ENCODE results near the gene LRMDA.

LRMDA gene

DNA sequence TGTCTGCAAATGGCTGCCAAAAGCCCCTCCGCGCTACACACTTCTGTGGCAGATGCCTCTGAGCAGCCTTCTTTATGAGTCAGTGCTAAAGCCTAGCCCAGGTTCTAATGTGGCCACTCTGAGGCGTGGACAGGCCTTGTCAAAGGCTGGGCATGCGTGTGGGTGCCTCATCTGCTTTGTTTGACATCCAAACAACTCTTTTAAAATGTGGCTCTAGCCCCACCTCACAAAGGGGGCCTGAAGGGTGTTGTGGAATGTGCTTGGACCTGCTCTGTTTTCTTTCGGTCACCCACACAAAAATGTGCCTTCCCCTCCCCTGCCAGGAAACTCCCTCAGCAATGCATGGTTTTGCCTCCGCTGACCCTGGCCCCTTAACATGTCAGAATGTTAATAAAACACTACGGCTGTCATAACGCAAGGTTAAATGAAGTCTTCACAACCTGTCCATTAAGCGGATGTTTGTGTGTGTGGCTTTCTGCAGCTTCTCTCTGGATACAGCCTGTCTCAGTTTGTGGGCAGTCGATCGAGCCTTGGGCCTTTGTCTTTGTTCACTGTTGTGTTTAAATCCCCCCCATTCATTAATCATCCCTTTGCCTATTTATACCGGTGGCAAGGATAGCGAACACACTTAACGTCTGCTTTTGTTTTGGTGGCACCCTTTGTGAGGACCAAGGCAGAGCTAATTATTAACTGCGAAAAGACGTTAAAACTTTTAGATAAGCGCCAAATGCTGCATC is 718.9 kb downstream of the LRMDA start:
- no peak for DNase-seq

DNA sequence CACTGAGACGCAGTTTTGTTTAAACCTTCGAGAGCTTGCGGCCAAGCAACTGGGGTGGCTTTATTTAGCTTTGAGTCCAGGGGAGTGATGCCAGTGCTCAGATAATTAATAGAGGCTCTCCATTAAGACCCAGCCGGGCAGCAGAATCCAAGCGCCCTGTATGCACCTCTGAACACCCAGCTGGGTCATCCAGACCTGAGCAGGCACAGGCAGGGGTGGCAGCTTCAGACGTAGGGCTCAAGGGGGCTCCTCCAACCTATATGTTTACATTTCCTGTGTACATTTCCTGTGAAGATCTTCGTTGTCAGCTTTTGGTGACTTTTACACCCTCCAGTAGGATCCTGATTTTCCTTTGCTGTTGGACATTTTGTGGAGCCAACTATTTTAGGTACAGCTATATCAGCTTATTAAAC is 719.5 kb downstream of the LRMDA start:
- DNase-seq: no peak

DNA sequence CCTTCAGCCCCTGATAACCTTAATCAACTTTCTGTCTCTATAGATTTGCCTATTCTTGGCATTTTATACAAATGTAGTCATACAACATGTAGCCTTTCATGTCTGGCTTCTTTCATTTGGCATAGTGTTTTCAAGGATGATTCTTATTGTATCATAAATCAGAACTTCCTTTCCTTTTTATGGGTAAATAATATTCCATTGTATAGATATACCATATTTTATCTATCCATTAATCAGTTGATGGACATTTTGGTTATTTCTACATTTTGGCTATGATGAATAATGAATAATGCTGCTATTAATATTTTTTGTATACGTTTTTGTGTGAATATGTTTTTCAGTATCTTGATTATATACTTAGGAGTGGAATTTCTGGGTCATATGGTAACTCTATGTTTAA is 720.8 kb downstream of the LRMDA start:
- DNase-seq: no peak

DNA sequence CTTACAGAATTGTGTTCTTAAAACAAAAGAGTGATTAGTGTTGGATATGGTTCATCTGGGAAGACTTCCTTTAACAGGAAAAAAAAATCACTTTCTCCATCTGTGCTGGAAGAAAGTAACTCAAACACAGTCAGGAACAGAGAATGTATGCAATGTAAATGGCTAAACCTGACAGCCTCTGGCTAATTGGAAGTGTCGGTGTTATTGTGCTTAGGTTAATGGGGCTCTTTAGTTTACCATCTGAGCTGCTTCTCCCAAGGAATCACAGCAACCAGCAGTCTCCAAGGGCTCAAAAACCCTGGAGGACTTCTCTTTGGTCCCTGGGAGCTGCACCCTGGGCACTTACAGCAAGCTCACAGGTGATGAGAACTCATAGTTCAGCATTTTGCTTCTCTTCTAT is 724.5 kb downstream of the LRMDA start:
- DNase-seq: no peak

DNA sequence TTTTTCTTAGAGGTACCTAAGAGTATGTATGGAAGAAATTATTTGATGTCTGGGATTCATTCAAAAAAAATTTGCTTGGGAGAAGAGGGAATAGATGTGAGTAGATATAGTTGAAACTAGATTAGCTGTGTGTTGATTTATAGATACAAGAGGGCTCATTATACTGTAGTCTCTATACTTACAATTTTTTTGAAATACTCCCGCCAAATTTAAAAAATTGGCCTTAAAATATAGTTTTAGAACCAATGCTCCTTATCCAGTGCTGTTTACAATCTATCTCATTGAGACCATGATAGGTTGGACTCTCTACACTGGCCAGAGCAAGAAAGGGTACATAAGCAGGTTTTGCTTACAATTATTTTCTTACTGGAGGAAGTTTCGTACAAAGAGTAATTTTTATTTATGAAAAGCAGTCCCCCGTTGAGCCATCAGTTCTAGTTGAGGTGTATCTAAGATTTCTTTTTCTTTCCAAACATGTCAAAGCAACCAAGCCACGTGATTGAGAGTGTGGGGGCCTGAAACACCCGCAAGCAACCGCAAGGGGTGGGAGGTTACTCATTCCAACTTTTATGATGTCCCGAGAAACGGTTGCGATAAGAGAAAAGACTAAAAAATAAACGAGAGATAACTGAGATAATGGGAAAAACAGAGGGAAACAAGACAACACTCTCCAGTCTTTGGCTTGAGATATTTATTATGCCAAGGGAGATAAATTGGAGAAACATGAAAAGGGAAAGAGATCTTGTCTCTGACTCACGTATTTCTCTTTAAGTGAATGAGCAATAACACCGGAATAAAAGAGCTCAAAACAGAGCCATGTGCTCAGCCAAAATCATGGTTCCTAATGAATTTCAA is 729.2 kb downstream of the LRMDA start:
- DNase-seq: no peak

DNA sequence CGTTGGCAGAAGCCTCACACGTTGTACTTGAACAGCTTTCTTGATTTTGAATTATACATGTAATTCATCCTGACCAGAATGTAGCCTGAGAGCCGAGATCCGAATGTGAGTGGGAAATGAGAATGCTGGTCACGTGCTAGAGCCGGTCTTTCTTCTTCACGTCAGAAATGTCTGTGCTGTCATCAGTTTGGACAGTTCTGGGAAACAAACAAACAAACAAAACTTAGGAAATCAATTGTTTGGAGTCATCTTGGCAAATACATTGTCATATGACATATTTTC is 729.8 kb downstream of the LRMDA start:
- no peak for DNase-seq

DNA sequence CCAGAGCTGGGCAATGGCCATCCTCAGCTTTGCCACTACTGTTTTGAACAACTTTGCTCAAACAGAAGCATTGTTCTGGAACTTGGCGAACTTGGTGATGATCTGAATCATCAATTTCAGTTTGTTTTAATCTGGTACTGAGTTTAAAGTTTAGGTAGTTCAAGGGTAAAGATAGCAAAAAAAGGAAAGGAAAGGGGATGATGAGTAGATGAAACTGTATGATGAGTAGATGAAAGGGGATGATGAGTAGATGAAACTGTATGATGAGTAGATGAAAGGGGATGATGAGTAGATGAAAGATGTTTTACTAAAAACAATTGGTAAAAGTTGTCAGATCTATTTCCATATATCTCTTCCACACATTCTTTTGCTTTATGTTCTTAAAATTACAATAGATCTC is 737.0 kb downstream of the LRMDA start:
- no peak for DNase-seq

DNA sequence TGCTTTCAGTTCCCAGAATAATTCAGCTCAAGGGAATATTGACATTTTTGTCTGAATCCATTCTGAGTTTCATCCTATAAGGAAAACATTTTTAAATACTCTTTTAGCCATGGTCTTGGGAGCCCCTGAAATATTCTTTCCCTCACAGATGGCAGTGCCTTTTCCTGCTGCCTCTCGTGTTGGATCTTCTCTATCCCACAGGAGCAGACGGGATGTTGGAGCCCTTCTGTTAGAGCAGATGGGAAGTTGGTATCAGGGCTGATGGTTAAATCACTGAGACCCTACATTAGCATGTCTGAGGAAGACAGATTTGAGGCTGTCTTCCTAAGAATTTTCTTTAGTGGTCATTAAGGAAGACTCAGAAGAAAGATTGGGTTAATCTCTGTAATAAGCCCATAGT is 737.8 kb downstream of the LRMDA start:
- DNase-seq: no peak

DNA sequence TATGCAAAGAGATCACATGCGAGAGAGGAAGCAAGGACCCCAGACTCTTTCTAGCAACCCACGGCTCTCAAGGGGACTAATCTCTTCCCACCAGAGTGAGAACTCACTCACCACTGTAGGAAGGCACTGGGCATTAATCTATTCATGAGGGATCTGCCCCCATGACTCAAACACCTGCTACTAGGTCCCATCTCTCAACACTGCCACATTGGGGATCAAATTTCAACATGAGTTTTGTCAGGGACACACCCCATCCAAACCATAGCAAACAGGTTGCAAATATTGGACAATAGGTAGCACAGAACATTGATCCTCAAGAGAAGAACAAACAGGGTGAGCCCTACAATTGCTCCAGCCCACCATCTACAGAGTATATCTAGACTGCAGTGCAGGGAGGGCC is 740.6 kb downstream of the LRMDA start:
- DNase-seq: peak; percentile 34

DNA sequence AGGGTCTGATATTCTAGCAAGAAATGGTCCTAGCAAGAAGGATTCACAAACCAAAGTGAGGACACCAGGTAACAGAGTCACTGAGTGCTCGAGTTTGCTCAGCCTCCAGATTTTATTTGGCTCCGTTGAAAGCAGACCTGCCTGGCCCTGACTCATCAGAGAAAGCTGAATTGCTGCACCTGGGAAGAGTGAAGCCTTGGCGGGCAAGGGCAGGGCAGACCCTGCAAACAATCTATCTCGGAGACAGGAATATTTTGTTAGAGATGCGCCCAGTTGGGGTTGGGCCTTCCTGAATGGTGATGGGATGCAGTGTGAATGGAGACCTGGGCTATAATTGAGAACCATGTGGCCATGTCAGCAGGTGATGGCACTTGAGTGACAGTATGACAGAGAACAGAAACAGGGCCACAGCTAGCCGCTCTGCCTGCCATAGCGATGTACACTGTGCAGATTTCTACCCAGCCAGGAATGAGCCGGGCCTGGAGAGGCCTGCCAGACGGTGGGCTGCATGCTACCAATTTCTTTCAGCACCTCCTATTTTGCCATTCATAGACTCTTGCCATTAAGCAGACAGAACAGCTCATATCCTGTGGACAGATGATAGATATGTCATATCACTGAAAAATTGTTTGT is 744.2 kb downstream of the LRMDA start:
- no peak for DNase-seq

DNA sequence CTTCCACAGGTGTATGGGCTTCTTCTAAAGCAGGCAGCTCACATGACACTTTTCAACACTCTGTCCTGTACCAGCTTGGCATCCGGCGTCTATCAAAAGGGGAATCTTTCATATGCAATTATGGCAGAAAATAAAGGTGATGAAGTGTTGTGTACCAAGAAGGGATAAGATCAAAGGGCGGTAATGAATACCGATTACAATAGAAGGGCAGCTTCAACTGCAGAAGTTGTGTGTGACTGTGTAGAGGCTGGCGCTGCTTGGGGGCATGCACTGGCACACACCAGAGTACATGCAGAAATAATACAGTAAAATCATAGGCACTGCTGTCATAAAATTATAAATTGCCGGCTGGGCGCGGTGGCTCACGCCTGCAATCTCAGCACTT is 744.7 kb downstream of the LRMDA start:
- no peak for DNase-seq

DNA sequence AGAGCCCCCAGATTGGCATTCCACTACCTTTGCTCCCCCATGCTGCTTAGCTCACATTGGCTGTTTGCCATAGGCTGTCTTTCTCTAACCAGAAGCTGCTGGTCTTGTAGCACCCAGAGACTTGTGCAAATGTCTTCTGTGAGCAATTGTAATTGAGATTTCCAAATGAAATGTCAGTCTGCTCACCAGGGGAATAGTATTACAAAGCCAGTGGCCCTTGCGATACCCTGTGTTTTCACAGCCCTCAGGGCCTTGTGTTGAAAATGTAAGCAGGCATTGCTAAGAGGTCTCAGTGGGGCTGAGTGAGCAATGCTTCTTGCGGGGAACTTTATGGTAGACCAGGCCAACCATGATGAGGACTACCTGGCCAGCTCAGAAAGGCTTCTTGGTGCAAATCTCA is 746.5 kb downstream of the LRMDA start:
- no peak for DNase-seq

DNA sequence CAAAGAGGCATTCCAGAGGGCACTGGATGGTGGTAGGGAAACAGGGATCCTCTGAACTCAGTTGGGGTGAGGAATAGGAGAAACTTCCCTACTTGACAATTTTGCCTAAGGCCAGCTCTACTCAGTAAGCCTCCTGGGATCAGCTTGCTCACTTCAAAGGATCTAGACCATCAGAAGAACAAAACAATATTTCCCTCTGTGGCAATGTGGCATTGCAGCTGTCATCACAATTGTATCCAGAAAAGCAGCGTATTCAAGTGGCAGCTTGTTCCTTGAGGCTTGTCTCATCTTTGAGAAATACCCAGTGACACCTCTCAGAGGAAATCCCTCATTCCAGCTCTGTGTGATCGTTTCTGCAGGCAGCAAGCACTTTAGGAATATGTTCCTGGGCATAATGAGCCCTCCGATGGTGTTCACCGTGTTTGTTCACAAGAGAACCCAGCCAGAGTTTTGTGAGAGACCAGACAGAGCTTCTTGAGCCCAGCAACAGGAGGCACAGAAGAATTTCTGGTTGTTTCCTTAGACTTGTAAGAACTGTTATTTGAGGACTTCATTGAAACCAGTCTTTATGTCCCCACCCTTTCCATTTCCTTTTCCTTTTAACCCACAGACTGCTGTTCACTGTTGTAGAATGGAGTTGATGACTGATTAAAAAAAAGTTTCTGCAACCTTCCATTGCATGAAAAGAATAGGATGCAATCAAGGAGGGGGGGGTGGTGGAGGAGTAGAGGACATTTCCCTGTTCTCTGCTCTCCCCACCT is 747.3 kb downstream of the LRMDA start:
- DNase-seq: no peak

DNA sequence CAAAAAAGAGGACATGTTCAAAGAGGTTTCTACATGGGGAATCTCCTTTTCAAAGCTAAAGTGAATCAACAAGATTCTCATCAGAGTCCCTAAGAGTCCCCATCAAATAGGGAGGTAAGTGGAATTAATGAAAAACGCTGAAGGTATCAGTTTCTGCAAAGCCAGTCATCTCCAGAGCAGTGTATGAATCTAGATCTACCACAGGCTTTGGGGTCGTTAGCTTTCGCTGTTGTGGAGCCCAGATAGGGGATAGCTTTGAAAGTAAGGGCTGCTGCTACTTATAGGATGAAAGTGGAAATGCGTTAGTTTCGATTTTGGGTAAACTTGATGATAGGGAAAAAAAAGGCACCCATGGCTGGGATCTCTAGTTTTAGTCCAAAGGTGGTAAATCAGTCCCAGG is 748.4 kb downstream of the LRMDA start:
- DNase-seq: no peak

DNA sequence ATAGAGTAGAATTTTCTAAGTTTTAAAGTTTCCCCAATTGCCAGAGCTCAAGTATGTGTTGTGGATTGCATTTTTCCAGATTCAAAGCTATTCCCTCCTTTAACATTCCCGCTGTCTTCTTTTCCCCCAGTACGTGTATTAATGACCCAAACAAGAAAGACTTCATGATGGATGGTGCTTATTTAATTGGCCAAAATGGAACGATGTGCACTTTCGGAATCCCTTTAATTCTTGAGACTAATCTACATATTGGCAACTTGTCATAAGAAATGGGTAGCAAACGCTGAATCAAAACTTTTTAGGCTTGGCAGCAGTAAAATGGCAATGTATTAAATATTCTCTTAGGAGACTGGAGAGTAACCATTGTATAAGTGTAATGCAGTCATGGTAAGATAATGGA is 753.2 kb downstream of the LRMDA start:
- DNase-seq: no peak

DNA sequence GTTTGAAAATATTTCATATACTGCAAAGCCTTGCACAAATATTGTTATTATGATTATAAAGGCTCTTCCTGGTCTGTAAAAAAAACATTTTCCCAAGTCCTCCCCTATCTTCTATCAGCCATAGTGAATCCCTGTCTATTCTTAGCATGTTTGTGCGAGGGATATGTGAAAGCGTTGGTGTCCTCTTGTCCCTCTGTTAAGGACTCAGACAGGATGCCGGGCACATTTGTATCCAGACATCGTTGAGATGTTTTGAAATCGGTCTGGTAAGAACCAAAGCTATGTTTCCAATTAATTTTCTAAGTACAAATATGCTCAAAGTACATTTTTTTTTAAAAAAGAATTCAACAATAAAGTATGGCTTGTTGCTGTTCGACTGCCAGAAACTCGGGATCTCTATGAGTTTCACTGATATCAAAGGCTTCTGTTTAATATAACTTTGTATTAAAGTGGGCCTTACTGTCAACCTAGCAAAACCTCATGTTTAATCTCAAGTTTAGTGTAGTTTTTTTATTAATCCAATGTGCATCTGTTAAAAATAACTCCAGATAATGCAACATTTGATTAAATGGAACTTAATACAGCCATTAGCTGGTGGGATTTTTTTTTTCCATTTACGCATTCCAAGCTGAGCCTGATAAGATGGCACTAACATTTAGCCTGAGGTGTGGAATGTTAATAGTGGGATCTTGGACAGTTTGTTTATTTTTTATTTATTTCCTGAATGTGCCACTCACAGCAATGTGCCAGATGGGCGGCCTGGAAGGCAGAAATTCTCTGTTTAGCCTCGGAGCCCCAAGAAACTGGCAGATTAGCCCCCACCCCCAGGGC is 754.3 kb downstream of the LRMDA start:
- no peak for DNase-seq

DNA sequence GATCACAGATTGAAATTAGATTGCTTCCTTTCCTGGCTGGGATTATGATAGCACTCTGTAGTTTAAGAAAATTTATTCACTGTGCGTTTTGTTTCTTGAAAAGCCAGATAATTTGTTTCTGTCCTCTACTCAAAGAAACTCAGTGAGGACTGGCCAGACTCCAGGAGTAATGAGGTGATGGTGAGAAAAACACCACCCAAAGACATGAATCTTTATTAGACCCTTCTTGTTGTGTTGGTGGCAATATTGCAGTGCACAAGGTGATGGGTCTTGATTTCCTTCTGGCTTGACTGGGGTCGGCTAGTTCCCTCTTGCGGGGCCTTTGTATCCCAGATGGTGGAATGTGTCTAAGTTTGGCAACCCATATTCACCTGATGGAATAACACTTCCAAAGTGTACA is 756.8 kb downstream of the LRMDA start:
- DNase-seq: no peak

DNA sequence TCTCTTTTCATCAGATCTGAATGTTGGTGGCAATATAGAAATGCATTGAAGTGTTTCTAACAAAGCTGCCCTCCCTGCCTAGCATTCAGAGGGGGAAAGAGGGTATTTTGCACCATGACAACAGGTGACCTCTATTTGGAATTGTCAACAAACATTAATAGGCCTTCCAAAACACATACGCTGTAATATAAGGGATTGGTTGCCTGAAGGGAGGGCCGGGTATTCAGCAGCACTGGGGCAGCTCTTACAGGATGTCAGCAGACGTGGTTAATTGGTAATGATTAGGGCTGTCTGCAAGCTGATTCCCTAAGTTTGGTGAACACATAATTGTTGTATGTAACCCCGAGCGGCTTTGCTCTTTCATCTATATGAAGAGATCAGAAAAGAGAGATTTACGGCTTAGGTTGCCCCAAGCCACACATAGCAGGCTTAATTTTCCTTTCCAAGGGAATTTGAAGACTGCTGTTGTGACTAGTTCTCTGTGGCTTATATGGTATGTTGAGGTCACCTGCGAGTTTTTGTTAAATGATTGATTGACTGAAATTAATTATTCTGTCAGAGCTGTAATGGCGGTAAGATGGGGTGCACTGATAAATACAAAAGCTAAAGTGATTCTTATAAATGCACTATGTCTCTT is 759.3 kb downstream of the LRMDA start:
- DNase-seq: peak; percentile 73

DNA sequence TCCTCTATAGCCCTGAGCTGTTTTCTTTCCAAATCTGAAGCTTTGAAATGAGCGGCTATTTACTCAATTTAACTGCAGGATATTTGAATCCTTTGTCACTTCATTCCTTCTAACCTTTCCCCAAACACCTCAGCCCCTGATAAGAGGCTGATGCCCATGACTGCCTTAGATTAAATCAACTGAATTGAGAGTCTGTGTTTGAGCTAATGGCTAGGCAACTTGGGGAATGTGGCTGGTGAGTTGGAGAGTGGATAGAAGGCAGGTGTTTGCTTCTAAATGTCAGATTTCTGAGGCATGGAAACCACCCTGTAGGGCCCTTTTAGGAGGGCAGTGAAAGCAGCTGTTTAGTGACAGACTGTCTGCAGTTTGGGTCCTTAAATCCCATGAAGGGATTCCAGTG is 759.9 kb downstream of the LRMDA start:
- no peak for DNase-seq

DNA sequence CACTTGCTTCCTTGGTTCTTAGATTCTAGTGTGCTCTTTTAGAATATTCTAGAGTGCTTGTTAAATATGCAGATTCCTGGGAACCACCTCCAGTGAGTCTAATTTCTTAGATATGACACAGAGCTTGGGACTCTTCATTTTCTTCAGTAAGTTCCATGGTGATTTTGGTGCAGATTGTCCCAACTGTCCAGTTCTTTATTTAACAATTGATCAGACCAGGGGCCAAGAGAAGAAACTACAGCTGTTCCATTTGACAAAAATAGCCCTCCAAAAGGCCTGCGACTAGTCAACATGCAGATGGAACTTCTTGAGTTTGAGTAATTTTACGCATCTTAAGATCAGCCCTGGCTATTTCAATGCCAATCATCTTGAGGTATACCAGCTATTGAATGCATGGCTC is 760.7 kb downstream of the LRMDA start:
- DNase-seq: no peak

DNA sequence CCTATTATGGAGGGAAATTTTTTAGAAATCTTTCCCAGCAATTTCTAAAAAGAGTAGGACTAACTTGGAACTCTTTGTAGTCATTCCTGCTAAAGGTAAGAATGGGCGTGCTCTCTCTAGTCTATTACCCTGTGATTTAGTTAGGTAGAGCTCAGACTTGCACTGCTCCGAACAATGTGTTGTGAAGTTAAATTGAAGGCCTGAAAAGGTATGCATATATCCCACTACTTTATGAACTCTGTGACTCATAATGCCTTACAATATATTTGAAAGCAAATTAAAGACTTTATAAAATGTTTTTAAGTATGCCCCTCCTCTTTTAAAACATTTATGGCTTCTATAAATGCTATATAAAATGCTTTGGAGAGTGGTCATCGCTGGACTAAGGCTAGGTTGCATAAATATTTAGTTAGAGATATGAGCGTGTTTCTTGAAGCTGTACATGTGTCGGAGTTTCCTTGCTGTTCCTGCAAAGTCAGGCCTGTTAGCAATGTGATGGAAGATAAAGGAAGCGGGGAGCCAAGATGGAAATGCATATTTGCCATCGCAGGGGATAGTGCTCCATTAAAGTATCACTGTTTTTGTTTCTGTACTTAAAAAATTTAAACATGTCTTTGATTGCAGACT is 761.4 kb downstream of the LRMDA start:
- DNase-seq: no peak

All from DMS153 (cell line).